Measurements from ENCODE around the gene MBLAC1. TPM values are rescaled to one million over a fixed set of nuclear protein-coding genes. Genes with fewer than 3 reads are reported as not detected.

The MBLAC1 gene
- total RNA-seq, 1 experiment from 2014 or later: 0.69 TPM

- no peak for DNase-seq (ENCODE audit: extremely low read depth, low read depth)
Measured at GRCh38 chr7:100166970-100167911, 40.5 kb downstream of the MBLAC1 start.

- no peak for DNase-seq (ENCODE audit: extremely low read depth, low read depth)
Measured at GRCh38 chr7:100167912-100168323, 41.2 kb downstream of the MBLAC1 start.

GRCh38 chr7:100169147-100169850 is 42.5 kb downstream of the MBLAC1 start:
- no peak for DNase-seq (ENCODE audit: extremely low read depth, low read depth)

- no peak for DNase-seq (ENCODE audit: extremely low read depth, low read depth)
Measured at GRCh38 chr7:100170101-100170897, 43.5 kb downstream of the MBLAC1 start.

GRCh38 chr7:100171087-100171681 is 44.4 kb downstream of the MBLAC1 start:
- no peak for DNase-seq (ENCODE audit: extremely low read depth, low read depth)

- no peak for DNase-seq (ENCODE audit: extremely low read depth, low read depth)
Measured at GRCh38 chr7:100171840-100172239, 45.1 kb downstream of the MBLAC1 start.

GRCh38 chr7:100173806-100174495 is 47.2 kb downstream of the MBLAC1 start:
- no peak for DNase-seq (ENCODE audit: extremely low read depth, low read depth)

GRCh38 chr7:100174582-100174981 is 47.8 kb downstream of the MBLAC1 start:
- no peak for DNase-seq (ENCODE audit: extremely low read depth, low read depth)

- DNase-seq (ENCODE audit: extremely low read depth, low read depth): no peak
Measured at GRCh38 chr7:100175296-100175935, 48.6 kb downstream of the MBLAC1 start.

- DNase-seq (ENCODE audit: extremely low read depth, low read depth): no peak
Measured at GRCh38 chr7:100176096-100177044, 49.6 kb downstream of the MBLAC1 start.

GRCh38 chr7:100177045-100178001 is 50.6 kb downstream of the MBLAC1 start, which contains the start of the genes GPC2 and STAG3:
Gene GPC2, minus strand, starts transcription at chr7:100177381. Its CDS starts 182 bp downstream, at chr7:100177199.
Gene STAG3, plus strand, starts transcription at chr7:100177918. Its CDS starts 2,639 bp downstream, at chr7:100180557.
- DNase-seq (ENCODE audit: extremely low read depth, low read depth): peak; percentile 96

Small RNA genes lying within 50 kb of the gene (small RNA-seq; reads per million reads assigned to genes)
- gene MIR106B (9.2 to 100 reads per million in 2 experiments), gene MIR25 (136 to 2,636 reads per million in 2 experiments), gene MIR93 (28.8 to 530 reads per million in 2 experiments)

Other genes starting within 250 kb of the MBLAC1 start
- gene OR2AE1, start 249.9 kb upstream of the MBLAC1 start, total RNA-seq (2014; rRNA removed; shearing (Covaris generic)): 0.10 TPM in 1 of 2 replicates, not detected in the other
- 31.3 and 39.0 TPM in 2 replicates for gene TRIM4, start 207.4 kb upstream of the MBLAC1 start, total RNA-seq (2014; rRNA removed; shearing (Covaris generic))
- not detected in 2 replicates for gene GJC3, start 197.3 kb upstream of the MBLAC1 start, total RNA-seq (2014; rRNA removed; shearing (Covaris generic))
- gene AZGP1, start 150.9 kb upstream of the MBLAC1 start, total RNA-seq (2014; rRNA removed; shearing (Covaris generic)): not detected in 2 replicates
- 16.1 and 19.9 TPM in 2 replicates for gene ZKSCAN1, start 111.4 kb upstream of the MBLAC1 start, total RNA-seq (2014; rRNA removed; shearing (Covaris generic))
- gene ZSCAN21, start 77.2 kb upstream of the MBLAC1 start, total RNA-seq (2014; rRNA removed; shearing (Covaris generic)): 12.6 and 13.5 TPM in 2 replicates
- 29.1 and 30.5 TPM in 2 replicates for gene ZNF3, start 45.2 kb upstream of the MBLAC1 start, total RNA-seq (2014; rRNA removed; shearing (Covaris generic))
- gene COPS6, start 38.0 kb upstream of the MBLAC1 start, total RNA-seq (2014; rRNA removed; shearing (Covaris generic)): 59.3 and 73.8 TPM in 2 replicates
- gene MCM7, start 25.6 kb upstream of the MBLAC1 start, total RNA-seq (2014; rRNA removed; shearing (Covaris generic)): 88.4 and 91.0 TPM in 2 replicates
- 15.8 and 18.1 TPM in 2 replicates for gene AP4M1, start 25.3 kb upstream of the MBLAC1 start, total RNA-seq (2014; rRNA removed; shearing (Covaris generic))
- 41.0 and 42.7 TPM in 2 replicates for gene TAF6, start 7.6 kb upstream of the MBLAC1 start, total RNA-seq (2014; rRNA removed; shearing (Covaris generic))
- gene CNPY4, start 7.3 kb upstream of the MBLAC1 start, total RNA-seq (2014; rRNA removed; shearing (Covaris generic)): 4.7 and 6.9 TPM in 2 replicates
- 81.9 and 83.0 TPM in 2 replicates for gene LAMTOR4, start 22.0 kb downstream of the MBLAC1 start, total RNA-seq (2014; rRNA removed; shearing (Covaris generic))
- gene TRAPPC14, start 31.8 kb downstream of the MBLAC1 start, total RNA-seq (2014; rRNA removed; shearing (Covaris generic)): 5.7 and 10.2 TPM in 2 replicates
- 0.12 and 0.55 TPM in 2 replicates for gene GAL3ST4, start 41.6 kb downstream of the MBLAC1 start, total RNA-seq (2014; rRNA removed; shearing (Covaris generic))
- gene GPC2, start 50.4 kb downstream of the MBLAC1 start, total RNA-seq (2014; rRNA removed; shearing (Covaris generic)): 2.9 and 3.7 TPM in 2 replicates
- gene STAG3, start 51.0 kb downstream of the MBLAC1 start, total RNA-seq (2014; rRNA removed; shearing (Covaris generic)): 0.05 TPM in 1 of 2 replicates, not detected in the other
- not detected in 2 replicates for gene PVRIG, start 93.0 kb downstream of the MBLAC1 start, total RNA-seq (2014; rRNA removed; shearing (Covaris generic))
- not detected in 2 replicates for gene SPDYE3, start 180.7 kb downstream of the MBLAC1 start, total RNA-seq (2014; rRNA removed; shearing (Covaris generic))
- 19.9 and 22.5 TPM in 2 replicates for gene PILRB, start 231.2 kb downstream of the MBLAC1 start, total RNA-seq (2014; rRNA removed; shearing (Covaris generic))
- 0.40 and 0.57 TPM in 2 replicates for gene PILRA, start 246.5 kb downstream of the MBLAC1 start, total RNA-seq (2014; rRNA removed; shearing (Covaris generic))

All from NCI-H460 (cell line).